ENCODE results near the gene AKR7A2. TPM values are rescaled to one million over a fixed set of nuclear protein-coding genes. Genes with fewer than 3 reads are reported as not detected.

Gene AKR7A2
- total and polyA plus RNA-seq, 10 of the 15 experiments (the other 5 are each of a cell fraction or from before 2014, with no cell fraction given) = 1.3 to 114 (median 48.0) TPM

DNA sequence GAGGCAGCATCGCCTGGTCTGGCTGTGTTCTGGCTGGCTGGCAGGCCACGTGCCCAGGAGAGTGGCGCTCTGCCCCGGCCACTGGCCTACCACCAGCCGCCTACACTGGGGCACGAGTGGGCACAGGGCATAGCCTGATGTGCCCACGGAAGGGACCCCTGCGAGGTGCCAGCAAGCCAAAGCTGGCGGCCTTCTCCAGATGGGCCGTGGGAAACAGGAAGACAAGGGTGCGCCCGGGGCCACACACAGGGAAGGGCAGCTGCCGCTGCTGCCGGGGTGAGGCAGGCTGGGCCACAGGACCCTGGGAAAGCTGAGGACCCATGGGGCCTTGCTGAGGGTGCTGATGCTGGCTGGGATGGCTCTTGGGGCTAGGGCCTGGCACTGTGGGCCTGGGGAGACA lies 40.9 kb upstream of the AKR7A2 start:
- ATAC-seq = no peak
- ChIA-PET CTCF (interaction anchor here (0.8 kb wide), 1 partner anchor 10 kb away, joined by 3 read pairs; no protein-coding TSS in a partner anchor), POLR2A (interaction anchor here (0.6 kb wide), 1 partner anchor 1921 kb away, joined by 3 read pairs; no protein-coding TSS in a partner anchor), SMC1A (ENCODE audit: uncharacterized antibody, unreplicated experiment) (no interaction called here), RAD21 (ENCODE audit: unreplicated experiment) (no interaction called here)
- intact Hi-C loops (cut with micrococcal nuclease; ENCODE audit: unreplicated experiment) (no loop called here), in situ Hi-C loops (cut with MboI) (no loop called here)
- H3K36me3 ChIP-seq (ENCODE audit: control insufficient read depth in 2 of 2, insufficient read depth in 2 of 2, low read length in 1 of 2) = peaks cover 24 to 48% of the 10 kb centered on the region in 2 experiments
- WGBS (ENCODE audit: insufficient coverage, insufficient replicate concordance, low lambda C conversion rate, missing lambda C conversion rate) = 98% methylated on average over 14 of the region's 14 CpGs
- H3K27ac ChIP-seq (ENCODE audit: control insufficient read depth, insufficient read depth) = no peak overlapping the region
- H3K4me2 ChIP-seq (ENCODE audit: control insufficient read depth, insufficient read depth) = no peak overlapping the region
- H3K27me3 ChIP-seq (replicated peaks in 1 of 2; ENCODE audit: control insufficient read depth in 2 of 2, insufficient read depth in 2 of 2, low read length in 1 of 2) = no peaks in the 10 kb centered on the region
- H4K20me1 ChIP-seq (ENCODE audit: control insufficient read depth, insufficient read depth) = no peaks in the 10 kb centered on the region
- TF ChIP-seq GABPA (IDR thresholded peaks at IDR 0.05; ENCODE audit: low read depth) (no peak), PML (IDR thresholded peaks at IDR 0.05; ENCODE audit: low read length) (no peak), ZNF24 (IDR thresholded peaks at IDR 0.05) (no peak), NR2F1 (conservative IDR thresholded peaks at IDR 0.05) (no peak), CHD4 (IDR thresholded peaks at IDR 0.05) (no peak), PRDM15 (CRISPR knock-in tag; IDR thresholded peaks at IDR 0.05) (no peak), MAX (IDR thresholded peaks at IDR 0.05; ENCODE audit: low read depth, low read length) (no peak), ZNF384 (IDR thresholded peaks at IDR 0.05; ENCODE audit: borderline replicate concordance, low read depth, low read length) (no peak), YY1 (IDR thresholded peaks at IDR 0.05; ENCODE audit: low read depth, low read length) (no peak), BRCA1 (IDR thresholded peaks at IDR 0.05; ENCODE audit: low read depth, low read length) (no peak)
- TF ChIP-seq, protein P1, sequence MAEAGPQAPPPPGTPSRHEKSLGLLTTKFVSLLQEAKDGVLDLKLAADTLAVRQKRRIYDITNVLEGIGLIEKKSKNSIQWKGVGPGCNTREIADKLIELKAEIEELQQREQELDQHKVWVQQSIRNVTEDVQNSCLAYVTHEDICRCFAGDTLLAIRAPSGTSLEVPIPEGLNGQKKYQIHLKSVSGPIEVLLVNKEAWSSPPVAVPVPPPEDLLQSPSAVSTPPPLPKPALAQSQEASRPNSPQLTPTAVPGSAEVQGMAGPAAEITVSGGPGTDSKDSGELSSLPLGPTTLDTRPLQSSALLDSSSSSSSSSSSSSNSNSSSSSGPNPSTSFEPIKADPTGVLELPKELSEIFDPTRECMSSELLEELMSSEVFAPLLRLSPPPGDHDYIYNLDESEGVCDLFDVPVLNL (IDR thresholded peaks at IDR 0.05; ENCODE audit: low read depth, low read length) = no peak
- DNase-seq (ENCODE audit: low read depth, low spot score) = no peak
- H3K9me3 ChIP-seq (replicated peaks; ENCODE audit: control insufficient read depth, insufficient read depth, low read length) = no peaks in the 10 kb centered on the region
- H3K4me3 ChIP-seq = no peak overlapping the region
- no peaks in the 10 kb centered on the region for H3K4me1 ChIP-seq (ENCODE audit: control insufficient read depth, insufficient read depth, low read length)
- FAIRE-seq = no peak
- H3K9ac ChIP-seq (ENCODE audit: control insufficient read depth, insufficient read depth, low read length) = no peak overlapping the region
- no TSS peak for BruUV-seq (replicated peaks)
- H2AFZ ChIP-seq (ENCODE audit: control insufficient read depth, low read depth, low read length) = no peak overlapping the region
- H3K79me2 ChIP-seq (ENCODE audit: control insufficient read depth, insufficient read depth, low read length) = no peaks in the 10 kb centered on the region
